CD4-positive, alpha-beta memory T cell (primary cell): ENCODE measurements around the gene PRMT6. TPM values are rescaled to one million over a fixed set of nuclear protein-coding genes. Genes with fewer than 3 reads are reported as not detected.
"Not testable (repeated sequence)": the region's sequence is repeated elsewhere in the genome, so short reads cannot be mapped to it uniquely, and the experiment has no call there.

Experiments used
- CTCF ChIA-PET: fragments of 350-600 bp; sonication (Branson Sonifier 250); formaldehyde crosslinking; loops from one replicate; lab custom pipeline; 2021; ENCODE audit warnings: inconsistent platforms; ENCODE audit not compliant: partially characterized antibody; lab: Charles Lee
- POLR2A ChIA-PET: fragments of 350-600 bp; sonication (Branson Sonifier 250); formaldehyde crosslinking; loops from one replicate; lab custom pipeline; 2021; ENCODE audit not compliant: partially characterized antibody; lab: Charles Lee
- DNase-seq, 5 donors: peaks; one replicate each; pipeline versions ENCODE4 v3.0.0 to v3.0.0-alpha.2; 2020 to 2022; ENCODE audit warnings: mixed read lengths in 1 of 5
- H3K27ac ChIP-seq: one replicate; pipeline ENCODE4 v1.7.0; 2013; ENCODE audit warnings: low read depth, low read length
- H3K27me3 ChIP-seq: 2 replicates; pipeline ENCODE4 v1.7.0; 2013; ENCODE audit warnings: mild to moderate bottlenecking, low read length, moderate library complexity; ENCODE audit not compliant: insufficient read depth
- H3K36me3 ChIP-seq: 2 replicates; pipeline ENCODE4 v1.7.0; 2013; ENCODE audit warnings: mild to moderate bottlenecking, low read length, moderate library complexity; ENCODE audit not compliant: insufficient read depth
- H3K4me1 ChIP-seq: 2 replicates; pipeline ENCODE4 v1.7.0; 2013; ENCODE audit warnings: mild to moderate bottlenecking, low read length, moderate library complexity; ENCODE audit not compliant: insufficient read depth
- H3K4me3 ChIP-seq, 2 donors: one replicate each; pipeline ENCODE4 v1.7.0; 2013; ENCODE audit warnings: low read length in 2 of 2, mild to moderate bottlenecking in 1 of 2
- H3K9me3 ChIP-seq, 2 donors: one replicate each; pipeline ENCODE4 v1.7.0; 2013; ENCODE audit warnings: low read length in 2 of 2, control low read depth in 1 of 2; ENCODE audit not compliant: control insufficient read depth in 1 of 2
- H3K27ac Mint-ChIP-seq, 7 donors: one replicate each; pipeline ENCODE4 v1.8.0; 2020 to 2021; ENCODE audit warnings: mixed read lengths in 7 of 7, mild to moderate bottlenecking in 6 of 7, inconsistent platforms in 3 of 7, moderate library complexity in 3 of 7
- H3K27me3 Mint-ChIP-seq, 2 donors: one replicate each; pipeline ENCODE4 v1.8.0; 2020 to 2021; ENCODE audit warnings: mixed read lengths in 2 of 2
- H3K36me3 Mint-ChIP-seq, 2 donors: one replicate each; pipeline ENCODE4 v1.8.0; 2020 to 2021; ENCODE audit warnings: mixed read lengths in 2 of 2, inconsistent platforms in 1 of 2, mild to moderate bottlenecking in 1 of 2
- H3K4me1 Mint-ChIP-seq, 4 donors: one replicate each; pipeline ENCODE4 v1.8.0; 2020 to 2021; ENCODE audit warnings: mixed read lengths in 4 of 4, mild to moderate bottlenecking in 1 of 4
- H3K4me3 Mint-ChIP-seq, 8 donors: one replicate each; pipeline ENCODE4 v1.8.0; 2020 to 2021; ENCODE audit warnings: mixed read lengths in 8 of 8, mild to moderate bottlenecking in 7 of 8, moderate library complexity in 6 of 8, inconsistent platforms in 3 of 8
- H3K9me3 Mint-ChIP-seq, 8 donors: one replicate each; pipeline ENCODE4 v1.8.0; 2020 to 2021; ENCODE audit warnings: mixed read lengths in 8 of 8, mild to moderate bottlenecking in 5 of 8, inconsistent platforms in 3 of 8, moderate library complexity in 1 of 8
- intact Hi-C: fragments of 100-400 bp; cut with micrococcal nuclease; formaldehyde crosslinking; loops from one replicate; pipeline ENCODE4 v1.15.1; 2023
- polyA plus RNA-seq, 2 donors: library from polyadenylated mRNA; unstranded; fragments of 300-500 nt; fragmentation: Illumina TruSeq; gene quantifications; one replicate each; pipeline ENCODE4 v1.2.3, GENCODE V29; 2021
- total RNA-seq, 2 experiments: library from RNA; stranded (reverse); gene quantifications; one replicate each; pipeline ENCODE4 v1.2.3, GENCODE V29; 2021

Gene PRMT6
- total RNA-seq, result 10 to 100 TPM; 20.8 to 20.9 TPM
- 10 to 100 TPM; 14.1 to 16.4 TPM for polyA plus RNA-seq

DNA sequence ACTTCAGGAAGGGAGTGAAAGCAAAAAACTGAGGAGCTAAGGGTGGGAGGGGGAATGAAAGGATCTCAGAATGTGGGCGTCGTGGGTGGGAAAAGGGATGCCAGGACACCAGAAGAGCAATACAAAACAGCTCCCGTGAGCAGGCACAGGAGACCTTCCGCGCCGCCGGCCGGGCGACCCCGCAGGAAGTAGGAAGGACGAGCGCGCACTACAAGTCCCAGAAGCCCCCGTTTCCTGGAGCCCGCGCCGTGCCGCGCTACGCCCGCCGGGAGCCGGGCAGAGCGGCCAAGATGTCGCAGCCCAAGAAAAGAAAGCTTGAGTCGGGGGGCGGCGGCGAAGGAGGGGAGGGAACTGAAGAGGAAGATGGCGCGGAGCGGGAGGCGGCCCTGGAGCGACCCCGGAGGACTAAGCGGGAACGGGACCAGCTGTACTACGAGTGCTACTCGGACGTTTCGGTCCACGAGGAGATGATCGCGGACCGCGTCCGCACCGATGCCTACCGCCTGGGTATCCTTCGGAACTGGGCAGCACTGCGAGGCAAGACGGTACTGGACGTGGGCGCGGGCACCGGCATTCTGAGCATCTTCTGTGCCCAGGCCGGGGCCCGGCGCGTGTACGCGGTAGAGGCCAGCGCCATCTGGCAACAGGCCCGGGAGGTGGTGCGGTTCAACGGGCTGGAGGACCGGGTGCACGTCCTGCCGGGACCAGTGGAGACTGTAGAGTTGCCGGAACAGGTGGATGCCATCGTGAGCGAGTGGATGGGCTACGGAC, at the start of gene PRMT6:
PRMT6 (plus strand) TSS at position 249 of the 771 bp plus-strand sequence; CDS start at position 291, 42 bp downstream.
- Histone ChIP-seq H3K27me3 (no peaks in the 10 kb centered on the region), H3K4me3 (peak within 1 kb of the TSS; percentile 82 to 97), H3K36me3 (peaks cover 6% of the 10 kb centered on the region), H3K9me3 (no peaks in the 10 kb centered on the region), H3K27ac (peak within 1 kb of the TSS; percentile 80), H3K4me1 (peaks cover 20% of the 10 kb centered on the region)
- DNase-seq, result peak; percentile 77 to 83 (median 80)
- Mint-ChIP-seq H3K4me1 (peaks cover 17 to 36% (median 27%) of the 10 kb centered on the region in 4 donors), H3K36me3 (peaks cover 4 to 27% of the 10 kb centered on the region in 2 donors), H3K27me3 (no peaks in the 10 kb centered on the region), H3K27ac (peak within 1 kb of the TSS; percentile 87 to 99 (median 95)), H3K9me3 (peaks cover 0 to 3% (median 0%) of the 10 kb centered on the region in 8 donors), H3K4me3 (peak within 1 kb of the TSS; percentile 94 to 99 (median 98))
- ChIA-PET POLR2A (interaction anchor here (0.8 to 1.5 kb wide), 4 partner anchors 8 to 1144 kb away, joined by 3 to 6 read pairs (median 4); partner anchors contain the start of gene SLC25A24), CTCF (interaction anchor here (1.2 kb wide), 1 partner anchor 86 kb away, joined by 5 read pairs; no protein-coding TSS in a partner anchor)
- intact Hi-C loops, result no loop called here

- Histone ChIP-seq H3K27ac (no peak overlapping the region), H3K27me3 (no peaks in the 10 kb centered on the region), H3K36me3 (no peaks in the 10 kb centered on the region), H3K4me3 (no peak overlapping the region), H3K9me3 (no peaks in the 10 kb centered on the region), H3K4me1 (no peaks in the 10 kb centered on the region)
- CTCF ChIA-PET, result no interaction called here
- no peak for DNase-seq
- no peaks in the 10 kb centered on the region for H3K4me1 Mint-ChIP-seq
- H3K9me3 Mint-ChIP-seq, result no peaks in the 10 kb centered on the region
- peaks cover 3 to 4% of the 10 kb centered on the region in 2 donors for H3K27me3 Mint-ChIP-seq
- intact Hi-C loops, result no loop called here
- POLR2A ChIA-PET, result no interaction called here
- no peak overlapping the region for H3K4me3 Mint-ChIP-seq
- no peaks in the 10 kb centered on the region for H3K36me3 Mint-ChIP-seq
- H3K27ac Mint-ChIP-seq, result no peak overlapping the region
Observed at GRCh38 chr1:107009281-107009680, 47.2 kb upstream of the PRMT6 start.

DNA sequence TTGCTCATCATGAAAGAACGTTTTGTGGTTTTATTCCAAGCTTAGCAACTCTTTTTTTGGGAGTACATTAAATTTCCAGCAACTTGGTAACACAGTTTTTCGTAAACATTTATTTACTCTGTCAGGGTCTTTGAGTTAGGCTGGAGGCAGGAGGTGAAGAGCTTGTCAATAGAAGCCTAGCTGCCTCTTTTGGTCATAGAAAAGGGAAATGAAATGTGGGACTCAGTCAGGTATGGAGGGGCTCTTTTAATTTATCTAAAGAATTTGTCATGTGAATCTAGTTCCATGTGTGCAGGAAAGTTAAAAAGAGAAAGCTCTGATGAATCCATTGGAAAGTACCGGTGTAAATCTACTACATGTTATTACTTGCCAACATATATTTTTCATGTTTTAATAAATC, 45.9 kb upstream of the PRMT6 start:
- no peaks in the 10 kb centered on the region for H3K9me3 ChIP-seq
- no peaks in the 10 kb centered on the region for H3K36me3 ChIP-seq
- Mint-ChIP-seq H3K27ac (no peak overlapping the region), H3K36me3 (no peaks in the 10 kb centered on the region), H3K9me3 (peaks cover 0 to 4% (median 0%) of the 10 kb centered on the region in 8 donors), H3K27me3 (peaks cover 3 to 4% of the 10 kb centered on the region in 2 donors), H3K4me1 (no peaks in the 10 kb centered on the region), H3K4me3 (no peak overlapping the region)
- DNase-seq, result no peak
- H3K27ac ChIP-seq, result no peak overlapping the region
- ChIA-PET POLR2A (no interaction called here), CTCF (no interaction called here)
- H3K27me3 ChIP-seq, result no peaks in the 10 kb centered on the region
- H3K4me3 ChIP-seq, result no peak overlapping the region
- intact Hi-C loops, result no loop called here
- H3K4me1 ChIP-seq, result no peaks in the 10 kb centered on the region

- POLR2A ChIA-PET, result no interaction called here
- Histone ChIP-seq H3K9me3 (no peaks in the 10 kb centered on the region), H3K4me1 (no peaks in the 10 kb centered on the region), H3K27ac (no peak overlapping the region), H3K36me3 (no peaks in the 10 kb centered on the region), H3K27me3 (no peaks in the 10 kb centered on the region), H3K4me3 (no peak overlapping the region)
- H3K4me1 Mint-ChIP-seq, result peaks cover 0 to 2% (median 0%) of the 10 kb centered on the region in 4 donors
- H3K36me3 Mint-ChIP-seq, result no peaks in the 10 kb centered on the region
- DNase-seq, result no peak
- no peak overlapping the region for H3K27ac Mint-ChIP-seq
- intact Hi-C loops, result no loop called here
- H3K9me3 Mint-ChIP-seq, result peaks cover 0 to 4% (median 0%) of the 10 kb centered on the region in 8 donors
- H3K27me3 Mint-ChIP-seq, result peaks cover 1 to 7% of the 10 kb centered on the region in 2 donors
- no peak overlapping the region for H3K4me3 Mint-ChIP-seq
- CTCF ChIA-PET, result no interaction called here
Observed at GRCh38 chr1:107016376-107016978, 40.0 kb upstream of the PRMT6 start.

GRCh38 chr1:107018445-107018844, 38.0 kb upstream of the PRMT6 start:
- Histone ChIP-seq H3K4me3 (no peak overlapping the region), H3K9me3 (no peaks in the 10 kb centered on the region), H3K27me3 (no peaks in the 10 kb centered on the region), H3K4me1 (no peaks in the 10 kb centered on the region), H3K27ac (no peak overlapping the region), H3K36me3 (no peaks in the 10 kb centered on the region)
- ChIA-PET CTCF (no interaction called here), POLR2A (no interaction called here)
- Mint-ChIP-seq H3K4me1 (peaks cover 0 to 2% (median 0%) of the 10 kb centered on the region in 4 donors), H3K27ac (no peak overlapping the region), H3K27me3 (peaks cover 1 to 5% of the 10 kb centered on the region in 2 donors), H3K9me3 (peaks cover 0 to 11% (median 4%) of the 10 kb centered on the region in 8 donors), H3K36me3 (no peaks in the 10 kb centered on the region), H3K4me3 (no peak overlapping the region)
- DNase-seq, result no peak
- intact Hi-C loops, result no loop called here

- H3K9me3 Mint-ChIP-seq, result peaks cover 0 to 11% (median 4%) of the 10 kb centered on the region in 8 donors
- H3K27ac ChIP-seq, result no peak overlapping the region
- H3K9me3 ChIP-seq, result no peaks in the 10 kb centered on the region
- ChIA-PET POLR2A (no interaction called here), CTCF (no interaction called here)
- H3K27me3 ChIP-seq, result no peaks in the 10 kb centered on the region
- intact Hi-C loops, result no loop called here
- no peaks in the 10 kb centered on the region for H3K36me3 ChIP-seq
- H3K4me1 ChIP-seq, result no peaks in the 10 kb centered on the region
- peaks cover 0 to 2% (median 0%) of the 10 kb centered on the region in 4 donors for H3K4me1 Mint-ChIP-seq
- no peak overlapping the region for H3K27ac Mint-ChIP-seq
- H3K4me3 ChIP-seq, result no peak overlapping the region
- H3K4me3 Mint-ChIP-seq, result no peak overlapping the region
- no peaks in the 10 kb centered on the region for H3K36me3 Mint-ChIP-seq
- H3K27me3 Mint-ChIP-seq, result peaks cover 1 to 5% of the 10 kb centered on the region in 2 donors
- DNase-seq, result no peak
Observed at GRCh38 chr1:107019166-107019565, 37.3 kb upstream of the PRMT6 start.

DNA sequence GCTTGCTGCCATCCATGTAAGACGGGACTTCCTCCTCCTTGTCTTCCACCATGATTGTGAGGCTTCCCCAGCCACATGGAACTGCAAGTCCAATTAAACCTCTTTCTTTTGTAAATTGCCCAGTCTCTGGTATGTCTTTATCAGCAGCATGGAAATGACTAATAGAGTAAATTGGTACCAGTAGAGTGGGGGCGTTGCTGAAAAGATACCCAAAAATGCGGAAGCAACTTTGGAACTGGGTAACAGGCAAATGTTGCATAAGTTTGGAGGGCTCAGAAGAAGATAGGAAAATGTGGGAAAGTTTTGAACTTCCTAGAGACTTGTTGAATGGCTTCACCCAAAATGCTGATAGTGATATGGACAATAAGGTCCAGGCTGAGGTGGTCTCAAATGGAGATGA, 17.6 kb upstream of the PRMT6 start:
- H3K36me3 ChIP-seq, H3K9me3 ChIP-seq, H3K27ac Mint-ChIP-seq, CTCF ChIA-PET, H3K4me3 ChIP-seq, H3K4me3 Mint-ChIP-seq, H3K36me3 Mint-ChIP-seq, H3K27ac ChIP-seq, H3K27me3 Mint-ChIP-seq, H3K4me1 Mint-ChIP-seq, POLR2A ChIA-PET, DNase-seq, H3K27me3 ChIP-seq, H3K4me1 ChIP-seq, intact Hi-C loops: not testable (repeated sequence)
- H3K9me3 Mint-ChIP-seq, result peaks cover 0 to 12% (median 4%) of the 10 kb centered on the region in 8 donors
